Stimulated activated naive CD4-positive, alpha-beta T cell (primary cell): Measurements from ENCODE around the gene INPP4B.

Source experiments
- DNase-seq, 6 experiments: peaks; one replicate each; lab custom pipeline; 2025; lab: John Stamatoyannopoulos, UW

Gene INPP4B

DNA sequence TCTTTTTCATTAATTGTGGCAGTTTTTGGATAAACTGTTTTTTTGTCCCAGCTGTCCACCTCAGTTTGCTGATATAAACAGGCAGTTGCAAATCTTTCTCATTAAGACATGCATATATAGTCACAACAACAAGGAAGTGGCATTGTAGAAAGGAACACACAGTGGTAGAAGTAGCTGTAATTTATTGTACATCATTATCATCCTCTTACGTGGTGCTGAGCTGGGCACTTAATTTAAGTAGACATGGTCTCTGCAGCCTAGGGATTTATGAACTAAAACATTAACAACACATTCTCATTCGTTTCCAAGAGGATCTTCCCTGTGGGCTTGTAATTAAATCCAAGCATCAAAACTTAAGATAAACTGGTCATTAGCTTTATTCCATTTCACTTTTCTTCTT, 500.2 kb downstream of the INPP4B start:
- no peak for DNase-seq

DNA sequence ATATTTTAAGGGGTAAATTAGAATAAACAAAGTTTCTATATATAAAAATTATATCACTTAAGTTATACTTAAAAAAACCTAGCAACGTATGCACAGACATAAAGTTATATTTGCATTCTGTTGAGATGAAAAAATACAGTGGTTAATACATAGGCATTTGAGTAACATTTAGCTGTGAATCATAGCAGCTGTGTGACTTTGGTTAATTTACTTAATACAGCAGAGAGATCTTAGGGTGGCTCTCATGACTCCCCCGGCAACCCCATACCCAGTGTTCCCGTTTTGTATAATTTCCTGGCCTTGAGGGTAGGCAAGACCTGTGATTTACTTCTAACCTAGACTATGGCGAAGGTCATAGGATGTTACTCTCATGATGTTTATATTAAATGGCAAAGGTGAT, 504.8 kb downstream of the INPP4B start:
- no peak for DNase-seq

DNA sequence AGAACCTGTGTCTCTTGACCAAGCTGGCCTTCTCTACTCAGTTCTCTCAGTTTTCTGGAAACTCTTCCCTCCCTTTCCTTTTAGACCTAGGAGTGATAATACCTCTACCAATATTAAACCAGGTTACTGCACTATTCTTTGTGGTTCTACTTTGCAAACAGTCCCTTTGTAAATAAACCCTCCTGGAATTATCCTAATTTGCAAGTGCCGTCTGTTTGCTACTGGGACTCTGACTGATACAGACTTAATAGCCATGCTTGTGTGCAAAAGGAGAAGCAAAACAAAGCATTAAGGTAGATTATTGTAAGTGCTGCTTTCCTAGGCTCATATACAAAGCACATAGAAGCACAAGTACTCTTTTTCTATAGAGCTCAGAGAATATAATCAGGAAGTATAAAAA, 507.0 kb downstream of the INPP4B start:
- DNase-seq: no peak

GRCh38 chr4:142336251-142336934, 509.7 kb downstream of the INPP4B start:
- DNase-seq: no peak

DNA sequence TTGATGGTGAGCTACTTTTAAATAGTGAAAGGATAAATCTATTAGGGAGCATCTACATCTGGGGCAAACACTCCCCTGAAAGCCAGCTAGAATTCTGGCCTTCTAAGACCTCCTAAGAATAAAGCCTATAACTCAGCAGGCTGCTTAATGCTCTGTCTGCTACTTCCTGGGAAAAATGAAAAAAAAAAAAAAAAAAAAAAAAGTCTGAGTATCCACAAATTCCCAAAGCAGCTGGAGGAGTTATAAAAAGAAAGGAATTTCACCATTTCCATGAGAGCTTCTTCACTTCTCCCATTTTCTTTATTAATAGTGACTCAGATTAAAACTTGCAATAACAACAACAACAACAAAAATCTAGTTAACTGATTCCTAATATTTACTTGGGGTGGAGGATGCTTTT, 511.2 kb downstream of the INPP4B start:
- DNase-seq: no peak

DNA sequence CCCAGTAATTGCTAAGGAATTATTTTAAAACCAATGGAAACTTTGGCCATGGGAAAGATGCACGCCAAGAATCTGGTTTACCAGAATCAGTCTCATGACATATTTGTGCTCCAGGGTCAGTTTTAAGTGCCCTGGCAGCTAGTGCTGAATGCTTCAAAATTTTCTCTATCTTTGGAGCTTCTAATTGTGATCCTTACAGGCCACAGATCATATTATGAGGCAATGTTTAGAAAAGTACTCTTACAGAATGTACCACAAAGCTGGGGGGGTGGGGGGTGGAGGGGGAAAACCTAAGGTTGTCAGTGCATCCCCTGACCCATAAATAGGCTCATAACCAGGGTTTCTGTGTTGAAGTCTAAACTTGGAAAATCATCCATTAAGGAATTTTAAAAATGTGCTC, 514.5 kb downstream of the INPP4B start:
- DNase-seq: no peak

DNA sequence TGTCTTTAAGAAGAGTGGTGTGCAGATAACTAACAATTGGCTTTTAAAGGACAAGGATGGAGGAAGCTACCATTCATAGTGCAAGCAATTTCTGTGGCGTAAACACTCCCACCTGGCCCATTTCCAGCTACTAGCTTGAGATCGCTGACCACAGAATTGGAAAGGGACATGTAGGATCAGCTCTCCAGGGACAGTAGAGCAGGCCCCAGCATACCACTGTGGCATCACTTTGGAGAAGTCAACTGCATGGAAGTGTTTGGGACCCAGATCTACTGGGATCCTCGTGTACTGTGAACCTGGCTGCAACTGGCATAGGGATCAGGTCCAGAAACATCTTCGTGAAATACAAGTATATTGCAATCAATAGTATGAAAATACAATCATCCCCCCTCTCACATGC, 515.0 kb downstream of the INPP4B start:
- DNase-seq: no peak

GRCh38 chr4:142330311-142330710, 515.8 kb downstream of the INPP4B start:
- no peak for DNase-seq

DNA sequence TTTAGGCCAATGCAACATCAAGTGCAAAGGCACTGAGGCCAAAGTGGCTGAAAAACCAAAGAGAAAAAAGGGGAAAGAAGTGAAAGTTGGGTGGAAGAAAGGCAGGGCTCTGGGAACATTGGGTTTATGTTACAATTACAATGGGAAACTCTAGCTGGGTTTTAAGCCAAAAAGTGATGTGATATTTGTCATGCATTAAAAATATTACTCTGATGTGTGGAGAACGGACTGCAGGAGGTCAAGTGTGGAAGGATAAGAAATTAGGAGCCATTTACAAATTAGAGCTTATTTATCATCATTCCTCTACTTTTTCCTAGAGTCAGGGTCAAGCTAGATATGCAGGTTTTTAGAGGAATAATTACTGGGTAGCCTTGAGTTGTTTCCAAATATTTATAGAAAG, 516.8 kb downstream of the INPP4B start:
- DNase-seq: no peak

DNA sequence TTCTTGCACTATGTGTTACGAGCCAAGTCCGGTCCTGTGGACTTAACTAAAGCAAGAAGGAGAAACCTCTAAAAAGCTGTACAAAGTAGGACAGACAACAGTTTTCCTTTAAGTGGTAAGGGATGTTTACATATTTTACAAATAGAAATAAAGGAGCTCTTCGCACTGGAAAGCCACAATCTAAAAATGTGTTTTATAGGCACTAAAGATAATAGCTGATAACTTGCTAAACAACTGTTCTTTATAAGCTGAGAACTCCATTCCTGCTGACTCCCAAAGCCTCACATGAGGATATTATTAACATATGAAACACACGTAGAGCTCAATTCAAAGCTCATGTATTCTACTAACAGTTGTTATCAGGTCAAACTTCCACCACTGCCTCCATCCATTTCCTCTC, 519.9 kb downstream of the INPP4B start:
- no peak for DNase-seq

DNA sequence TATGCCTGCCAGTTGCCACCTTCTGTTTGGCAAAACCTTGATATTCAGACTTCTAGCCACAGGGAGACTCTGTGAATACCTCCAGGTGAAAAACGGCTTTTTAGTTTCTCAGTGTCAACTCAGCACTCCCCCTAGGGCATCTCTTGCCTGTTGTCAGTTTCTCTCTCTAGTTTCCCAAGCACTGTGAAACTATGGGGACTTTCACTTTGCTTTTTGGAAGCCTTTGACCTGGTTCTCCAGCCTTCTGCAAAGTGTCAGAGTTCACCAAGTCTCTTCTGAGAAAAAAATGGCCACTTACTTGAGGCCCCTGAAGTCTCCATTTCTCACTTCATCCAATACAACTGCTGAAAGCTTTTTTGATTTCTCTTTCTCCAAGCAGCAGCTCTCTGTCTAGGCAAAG, 521.5 kb downstream of the INPP4B start:
- DNase-seq: no peak

- no peak for DNase-seq
These were observed 523.1 kb downstream of the INPP4B start for GRCh38 chr4:142322996-142323395.

DNA sequence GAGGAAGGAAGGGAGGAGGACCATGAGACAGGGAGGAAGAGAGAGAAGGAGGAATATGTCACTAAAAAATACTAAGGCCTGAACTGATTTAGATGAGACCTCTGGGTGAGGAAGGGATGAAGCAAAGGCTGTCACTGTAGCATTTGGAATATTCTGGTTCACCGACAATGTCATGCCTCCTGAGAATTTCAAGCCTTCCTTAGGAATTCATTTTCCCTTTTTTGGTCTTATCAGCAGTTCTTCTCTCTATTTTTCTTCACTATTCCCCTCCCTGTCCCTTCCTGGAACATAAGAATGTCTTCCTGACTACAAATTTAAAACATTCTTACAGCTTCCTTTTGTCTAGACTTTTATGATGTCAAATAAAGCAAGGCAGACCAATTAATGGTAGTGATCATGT, 527.8 kb downstream of the INPP4B start:
- no peak for DNase-seq

GRCh38 chr4:142316913-142317312, 529.2 kb downstream of the INPP4B start:
- no peak for DNase-seq

DNA sequence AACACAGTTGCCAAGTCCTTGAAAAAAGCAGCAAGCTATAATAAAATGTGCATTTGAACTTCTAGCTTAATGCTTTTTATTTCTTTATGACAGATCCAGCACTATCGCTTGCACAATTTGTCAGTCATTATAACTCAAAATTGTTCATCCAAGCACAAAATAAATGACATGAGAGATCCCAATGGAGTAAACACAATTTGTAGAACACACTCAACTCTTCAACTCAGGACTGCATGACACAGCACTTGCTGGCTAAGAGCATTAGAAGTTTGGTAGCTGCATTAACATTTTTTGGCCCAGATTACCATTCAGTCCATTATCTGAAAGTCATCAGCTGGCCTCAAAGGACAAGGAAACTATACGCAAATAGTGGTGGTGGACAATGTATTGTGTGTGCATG, 530.1 kb downstream of the INPP4B start:
- no peak for DNase-seq

- DNase-seq: no peak
These were observed 531.4 kb downstream of the INPP4B start for GRCh38 chr4:142314686-142315085.

GRCh38 chr4:142314247-142314646, 531.9 kb downstream of the INPP4B start:
- DNase-seq: no peak

GRCh38 chr4:142312391-142312790, 533.7 kb downstream of the INPP4B start:
- no peak for DNase-seq

DNA sequence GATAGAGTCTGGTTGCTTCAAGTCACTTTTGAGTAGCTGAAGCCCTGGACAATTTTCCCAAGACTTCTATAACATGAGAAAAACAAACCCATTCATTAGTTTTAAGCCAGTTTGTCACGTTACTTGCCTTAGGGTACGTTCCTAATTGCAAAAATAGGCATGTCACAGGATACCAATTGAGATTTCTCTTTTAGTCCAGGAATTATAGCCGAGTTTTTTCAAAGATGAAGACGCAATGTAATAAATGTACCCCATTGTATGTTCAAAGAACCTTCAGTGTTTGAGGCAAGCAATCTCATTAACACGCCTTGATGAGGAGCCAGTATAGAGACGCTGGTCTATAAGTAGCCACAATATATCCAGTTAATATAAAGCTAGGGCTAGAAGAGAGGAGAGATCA, 534.2 kb downstream of the INPP4B start:
- DNase-seq: no peak

GRCh38 chr4:142309772-142310171, 536.3 kb downstream of the INPP4B start:
- DNase-seq: no peak

DNA sequence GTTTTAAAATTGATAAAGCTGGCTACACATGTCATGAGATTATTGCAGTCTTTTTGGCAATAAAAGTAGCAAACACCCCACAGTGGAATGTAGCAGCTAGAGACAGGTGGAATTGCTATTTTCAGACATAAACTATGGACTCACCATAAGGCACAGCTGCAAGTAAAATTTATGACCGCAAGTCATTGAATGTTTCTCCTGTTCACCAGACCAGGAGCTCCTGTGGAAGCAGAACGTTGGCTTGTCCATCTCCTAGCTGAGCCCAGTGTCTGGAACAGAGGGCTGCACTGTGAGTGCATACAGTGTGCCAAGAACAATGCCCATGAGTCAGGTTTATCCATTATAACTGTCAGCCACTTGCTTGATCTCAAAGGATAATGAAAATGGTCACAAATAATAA, 538.2 kb downstream of the INPP4B start:
- DNase-seq: no peak

- DNase-seq: no peak
These were observed 548.8 kb downstream of the INPP4B start for GRCh38 chr4:142297313-142297712.

DNA sequence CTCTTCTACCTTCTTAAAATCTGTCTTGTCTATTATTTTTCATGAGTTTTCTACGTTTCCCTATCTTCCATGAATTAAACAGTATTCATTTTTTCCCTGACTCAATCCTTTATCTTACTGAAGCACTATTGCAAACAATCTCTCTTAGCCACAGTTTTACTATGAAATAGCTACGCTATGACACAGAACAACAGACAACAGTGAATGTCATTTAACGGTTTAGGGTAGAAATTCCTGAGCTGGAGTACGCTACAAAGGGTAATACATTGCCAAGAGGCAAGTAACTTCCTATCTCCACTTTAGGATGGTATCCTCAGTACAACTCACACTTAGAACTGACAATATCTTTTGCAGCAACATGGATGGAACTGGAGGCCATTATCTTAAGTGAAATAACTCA, 552.6 kb downstream of the INPP4B start:
- no peak for DNase-seq

- no peak for DNase-seq
These were observed 553.9 kb downstream of the INPP4B start for GRCh38 chr4:142292231-142292630.
